HCT116 (cell line): ENCODE data around the gene TUBA4B. TPM values are rescaled to one million over a fixed set of nuclear protein-coding genes. Genes with fewer than 3 reads are reported as not detected.

Experiments
- ATAC-seq: fragments of 200-7000 bp; cut with Tn5 transposase; 2 replicates; pipeline ENCODE4 v1.9.1; 2020; ENCODE audit warnings: mild to moderate bottlenecking, moderate library complexity
- BruUV-seq: library from RNA; stranded (reverse); fragments of 400-500 nt; replicated peaks from 2 replicates; lab custom pipeline; 2021; lab: Mats Ljungman, UMichigan
- CTCF ChIA-PET: fragments of 300-600 bp; sonication (Branson Sonifier 250); formaldehyde crosslinking; loops from one replicate; lab custom pipeline; 2021; ENCODE audit warnings: antibody characterized with exemption; lab: Charles Lee
- POLR2A ChIA-PET: fragments of 300-600, 350-600 bp; sonication (Branson Sonifier 250); formaldehyde crosslinking; loops from one replicate; lab custom pipeline; 2021; ENCODE audit warnings: antibody characterized with exemption; lab: Charles Lee
- RAD21 ChIA-PET, 2 experiments: fragments of 300-600 bp; sonication (Branson Sonifier 250); formaldehyde crosslinking; loops; one replicate each; lab custom pipeline; 2023; ENCODE audit warnings: low total read pairs in 2 of 2; ENCODE audit not compliant: uncharacterized antibody in 2 of 2, unreplicated experiment in 2 of 2, low non-redundant PET in 1 of 2; lab: Charles Lee
- DNase-seq: peaks from one replicate; pipeline ENCODE4 v3.0.0-alpha.2; 2010; ENCODE audit warnings: low read depth, low spot score
- H2AFZ ChIP-seq: fragments of 200-600 bp; shearing (Covaris generic), sonication (generic); 2 replicates; pipeline ENCODE4 v1.6.1; 2017; ENCODE audit warnings: low read depth, mixed run types, mixed read lengths, antibody characterized with exemption, low read length; ENCODE audit not compliant: poor library complexity, severe bottlenecking
- H3K27ac ChIP-seq: 2 replicates; pipeline ENCODE4 v1.5.1; 2012; ENCODE audit warnings: low read depth, low read length
- H3K27me3 ChIP-seq: fragments of 200-600 bp; sonication (generic); 2 replicates; pipeline ENCODE4 v1.6.1; 2016; ENCODE audit warnings: mixed run types, low read length, mixed read lengths; ENCODE audit not compliant: insufficient read depth
- H3K36me3 ChIP-seq, 2 experiments: fragments of 200-500 bp in 1 of 2; fragments of 200-600 bp in 1 of 2; sonication (Bioruptor generic) in 1 of 2; sonication (generic) in 1 of 2; 2 replicates each; pipeline versions ENCODE4 v1.5.1 to v1.6.1; 2014 to 2016; ENCODE audit warnings: low read length in 2 of 2, inconsistent platforms in 1 of 2, mixed read lengths in 1 of 2, mixed run types in 1 of 2; ENCODE audit not compliant: insufficient read depth in 2 of 2, control insufficient read depth in 1 of 2
- H3K4me1 ChIP-seq, 2 experiments: fragments of 200-600 bp in 1 of 2; sonication (generic) in 1 of 2; 2 replicates each; pipeline versions ENCODE4 v1.5.1 to v1.6.1; 2012 to 2017; ENCODE audit warnings: low read length in 2 of 2, inconsistent platforms in 1 of 2, mild to moderate bottlenecking in 1 of 2, mixed read lengths in 1 of 2, mixed run types in 1 of 2, moderate library complexity in 1 of 2; ENCODE audit not compliant: insufficient read depth in 2 of 2, control insufficient read depth in 1 of 2
- H3K4me2 ChIP-seq: fragments of 200-600 bp; sonication (generic); 2 replicates; pipeline ENCODE4 v1.6.1; 2017; ENCODE audit warnings: mixed run types, low read length, mixed read lengths
- H3K4me3 ChIP-seq, 2 experiments: fragments of 200-600 bp in 1 of 2; sonication (generic) in 1 of 2; replicated peaks in 1 of 2; 2 replicates each; pipeline ENCODE4 v1.5.1; 2011 to 2016; ENCODE audit warnings: low read length in 2 of 2, control low read depth in 1 of 2, low read depth in 1 of 2, mild to moderate bottlenecking in 1 of 2, mixed read lengths in 1 of 2, mixed run types in 1 of 2
- H3K79me2 ChIP-seq: fragments of 200-600 bp; sonication (generic); 2 replicates; pipeline ENCODE4 v1.6.1; 2017; ENCODE audit warnings: mild to moderate bottlenecking, mixed run types, low read length, moderate library complexity, mixed read lengths; ENCODE audit not compliant: insufficient read depth
- H3K9ac ChIP-seq: fragments of 200-600 bp; sonication (generic); 2 replicates; pipeline ENCODE4 v1.6.1; 2016; ENCODE audit warnings: low read length, mixed read lengths
- H3K9me2 ChIP-seq: fragments of 200-600 bp; sonication (generic), shearing (Covaris generic); 2 replicates; pipeline ENCODE4 v1.6.1; 2017; ENCODE audit warnings: mixed run types, mild to moderate bottlenecking, moderate library complexity; ENCODE audit not compliant: insufficient read depth
- H3K9me3 ChIP-seq, 2 experiments: fragments of 200-500 bp in 1 of 2; fragments of 200-600 bp in 1 of 2; sonication (Bioruptor generic) in 1 of 2; sonication (generic) in 1 of 2; 2 replicates each; pipeline ENCODE4 v1.6.1; 2014 to 2017; ENCODE audit warnings: low read length in 2 of 2, mixed read lengths in 2 of 2, inconsistent platforms in 1 of 2, low read depth in 1 of 2, mild to moderate bottlenecking in 1 of 2, mixed run types in 1 of 2, moderate library complexity in 1 of 2; ENCODE audit not compliant: control insufficient read depth in 1 of 2, insufficient read depth in 1 of 2
- H4K20me1 ChIP-seq: fragments of 200-600 bp; sonication (generic), shearing (Covaris generic); 2 replicates; pipeline ENCODE4 v1.6.1; 2017; ENCODE audit warnings: mixed run types, mild to moderate bottlenecking, moderate library complexity; ENCODE audit not compliant: insufficient read depth
- CBX3 ChIP-seq: IDR thresholded peaks from 2 replicates; pipeline ENCODE4 v1.6.1; 2012; ENCODE audit warnings: low read depth
- EZH2 ChIP-seq: fragments of 200-600 bp; sonication (generic); IDR thresholded peaks from 2 replicates; pipeline ENCODE4 v1.6.1; 2017; ENCODE audit warnings: antibody characterized with exemption, mixed run types
- POLR2AphosphoS5 ChIP-seq: IDR thresholded peaks from 2 replicates; pipeline ENCODE4 v1.6.1; 2011; ENCODE audit warnings: mild to moderate bottlenecking, low read depth, low read length, moderate library complexity
- REST ChIP-seq: IDR thresholded peaks from 2 replicates; pipeline ENCODE4 v1.6.1; 2012; ENCODE audit warnings: low read depth
- ZNF274 ChIP-seq: fragments of 200-500 bp; sonication (Bioruptor generic); IDR thresholded peaks from 2 replicates; pipeline ENCODE4 v1.6.1; 2014; ENCODE audit warnings: mild to moderate bottlenecking, low read depth, low read length, inconsistent platforms
- intact Hi-C: fragments of 100-400 bp; cut with micrococcal nuclease; formaldehyde crosslinking; loops from 2 replicates; pipeline ENCODE4 v1.10.0; 2022
- total RNA-seq: library from RNA; stranded (reverse); gene quantifications from one replicate; pipeline ENCODE4 v1.2.1, GENCODE V29; 2021; ENCODE audit not compliant: unreplicated experiment

Gene TUBA4B
- total RNA-seq, 1 experiment from 2014 or later, result not detected

- H3K36me3 ChIP-seq, result peaks cover 22 to 25% of the 10 kb centered on the region in 2 experiments; a peak in 3 of 4 replicates
- RAD21 ChIA-PET, result no interaction called here
- H3K79me2 ChIP-seq, result peaks cover 20% of the 10 kb centered on the region
- no peak overlapping the region for H3K27ac ChIP-seq
- intact Hi-C loops, result loop anchor here (5.0 kb wide), 1 partner anchor 72 kb away; no protein-coding TSS in a partner anchor
- ATAC-seq (no peak), DNase-seq (no peak)
- no peaks in the 10 kb centered on the region for H4K20me1 ChIP-seq
- no peak overlapping the region for H2AFZ ChIP-seq
- H3K9me2 ChIP-seq, result no peaks in the 10 kb centered on the region
- no peaks in the 10 kb centered on the region for H3K9me3 ChIP-seq
- H3K4me1 ChIP-seq, result peaks cover 6 to 12% of the 10 kb centered on the region in 2 experiments; a peak in 3 of 4 replicates
- H3K4me2 ChIP-seq, result no peak overlapping the region
- no peak overlapping the region for H3K9ac ChIP-seq
- no peaks in the 10 kb centered on the region for H3K27me3 ChIP-seq
- no peak overlapping the region for H3K4me3 ChIP-seq
- TF ChIP-seq POLR2AphosphoS5 (no peak), EZH2 (no peak), REST (no peak), ZNF274 (no peak), CBX3 (no peak)
- POLR2A ChIA-PET, result no interaction called here
- no TSS peak for BruUV-seq
- CTCF ChIA-PET, result no interaction called here
These were observed 27.7 kb upstream of the TUBA4B start for GRCh38 chr2:219225350-219225749.
